HG02973 (cell line): ENCODE data around the gene PLA2G2F.
"Not testable (repeated sequence)": the region's sequence is repeated elsewhere in the genome, so short reads cannot be mapped to it uniquely, and the experiment has no call there.

Experiments used
- ATAC-seq: cut with Tn5 transposase; IDR thresholded peaks from one replicate; pipeline ENCODE4 v1.9.1; 2021; ENCODE audit warnings: moderate library complexity; ENCODE audit not compliant: unreplicated experiment

Gene PLA2G2F

DNA sequence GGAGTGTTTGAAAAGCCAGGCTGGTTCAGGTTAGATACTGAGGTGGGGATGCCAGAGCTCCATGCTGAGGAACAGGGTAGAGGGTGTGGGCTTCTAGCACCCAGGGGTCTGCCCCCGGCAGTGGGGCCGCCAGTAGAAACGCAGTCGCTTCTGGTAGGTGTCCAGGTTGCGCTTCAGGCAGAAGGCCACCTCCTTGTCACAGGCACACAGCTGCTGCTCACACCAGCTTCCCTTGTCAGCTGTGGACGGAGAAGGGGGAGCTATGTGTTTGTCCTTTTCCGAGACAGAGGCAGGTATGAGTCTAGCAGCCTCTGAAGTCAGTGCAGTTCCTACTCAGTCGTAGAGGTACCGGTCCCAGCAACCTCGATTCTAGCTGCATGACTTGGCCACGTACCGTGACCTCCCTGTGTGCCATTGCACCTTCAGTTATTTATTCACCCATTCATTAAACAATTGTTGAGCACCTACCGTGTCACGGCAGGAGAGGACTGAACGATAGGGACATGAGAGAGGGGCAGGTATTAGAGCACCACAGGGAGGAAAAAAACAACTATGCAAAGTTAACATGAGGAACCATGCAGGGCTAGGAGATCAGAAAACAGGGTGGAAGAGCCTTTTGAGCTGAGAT, 25.0 kb upstream of the PLA2G2F start:
- no peak for ATAC-seq

DNA sequence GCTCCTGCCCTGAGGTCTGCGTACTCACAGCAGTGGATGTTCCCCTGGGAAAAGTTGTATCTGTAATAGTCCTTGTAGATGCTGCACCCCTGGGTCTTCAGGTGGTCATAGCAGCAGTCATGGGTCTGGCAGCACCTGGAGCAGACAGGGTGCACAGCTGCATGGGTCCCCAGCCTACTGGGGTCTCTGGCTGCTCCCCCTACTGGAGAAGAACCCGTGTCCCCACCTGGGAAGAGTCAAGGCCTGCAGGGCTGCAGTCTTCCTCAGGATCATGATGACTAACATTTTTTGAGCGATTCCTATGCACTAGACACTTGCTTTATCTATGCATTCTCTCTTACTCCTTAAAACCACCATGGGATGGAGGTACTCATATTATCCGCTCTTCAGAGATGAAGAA, 23.6 kb upstream of the PLA2G2F start:
- no peak for ATAC-seq

- ATAC-seq, result no peak
These were observed 23.2 kb upstream of the PLA2G2F start for GRCh38 chr1:20115916-20116315.

- no peak for ATAC-seq
These were observed 21.9 kb upstream of the PLA2G2F start for GRCh38 chr1:20117236-20117635.

GRCh38 chr1:20119347-20119746, 19.8 kb upstream of the PLA2G2F start, which contains the start of gene PLA2G2D:
Gene PLA2G2D (minus strand): TSS chr1:20119536. CDS start chr1:20119498, 38 bp downstream.
- no peak for ATAC-seq

DNA sequence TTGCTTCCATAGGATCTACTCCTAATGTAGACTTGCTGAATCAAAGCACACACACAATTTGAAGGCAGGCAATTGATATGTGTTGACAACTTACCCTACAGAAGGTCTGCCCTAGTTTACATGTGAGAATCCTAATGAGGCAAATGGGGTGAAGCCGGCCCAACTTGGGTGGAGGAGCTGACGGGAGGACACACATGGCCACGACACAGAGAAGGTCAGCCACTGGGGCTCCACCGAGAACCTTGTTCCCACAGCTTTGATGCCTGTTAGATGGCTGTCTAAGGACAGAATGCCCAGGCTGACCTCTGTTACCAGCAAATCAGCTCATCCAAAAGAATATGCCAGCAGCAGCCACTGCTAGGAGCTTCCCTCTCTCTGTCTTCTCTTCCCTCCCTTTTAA, 18.3 kb upstream of the PLA2G2F start:
- ATAC-seq, result no peak

- no peak for ATAC-seq
These were observed 15.2 kb upstream of the PLA2G2F start for GRCh38 chr1:20123722-20124455.

DNA sequence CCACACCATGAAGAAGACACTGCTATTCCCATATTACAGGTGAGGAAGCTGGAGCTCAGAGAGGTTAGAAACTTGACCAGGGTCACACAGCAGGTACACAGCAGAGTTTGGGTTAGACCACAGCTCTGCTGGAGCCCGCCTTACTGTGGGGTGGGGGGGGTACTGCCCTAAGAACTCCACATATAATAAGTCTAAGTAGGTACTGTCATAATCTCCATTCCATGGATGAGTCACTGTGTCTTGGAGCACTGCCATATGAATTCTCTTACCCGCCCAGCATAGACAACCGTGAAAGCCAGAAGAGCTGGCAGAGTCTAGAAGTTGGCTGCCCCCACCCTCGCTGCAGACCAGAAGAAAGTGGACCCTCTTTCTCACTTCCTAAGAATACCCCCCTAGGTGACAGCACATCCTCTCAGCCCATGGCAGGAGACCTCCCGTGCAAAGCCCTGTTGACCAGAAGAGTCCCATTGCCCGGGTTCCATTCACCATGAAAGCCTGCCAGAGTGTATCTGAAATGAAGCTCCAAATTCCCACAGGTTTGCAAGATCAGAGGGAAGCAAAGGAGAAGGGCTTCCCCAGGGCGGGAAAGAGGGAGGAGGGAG, 14.6 kb upstream of the PLA2G2F start:
- no peak for ATAC-seq

DNA sequence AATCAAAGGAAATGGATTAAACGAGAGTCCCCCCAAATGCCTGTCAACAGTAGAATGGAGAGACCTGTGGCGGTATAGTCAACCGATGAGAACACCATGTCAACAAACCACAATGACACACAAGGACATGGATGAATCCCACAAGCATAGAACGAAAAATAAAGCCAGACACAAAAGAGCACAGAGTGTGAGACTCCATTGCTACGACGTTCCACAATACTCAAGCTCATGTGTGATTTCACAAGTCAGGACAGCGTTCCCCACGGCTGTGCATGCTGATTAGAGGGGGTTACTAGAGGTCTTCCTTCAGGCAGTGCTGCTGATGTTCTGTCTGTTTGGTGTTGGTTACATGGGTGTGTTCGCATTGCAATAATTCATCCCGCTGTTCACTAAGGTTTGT, 14.0 kb upstream of the PLA2G2F start:
- no peak for ATAC-seq

- no peak for ATAC-seq
These were observed 12.9 kb upstream of the PLA2G2F start for GRCh38 chr1:20126041-20126805.

GRCh38 chr1:20126806-20127440, 12.2 kb upstream of the PLA2G2F start:
- no peak for ATAC-seq

- not testable (repeated sequence) for ATAC-seq
These were observed 8.6 kb upstream of the PLA2G2F start for GRCh38 chr1:20130518-20130917.

DNA sequence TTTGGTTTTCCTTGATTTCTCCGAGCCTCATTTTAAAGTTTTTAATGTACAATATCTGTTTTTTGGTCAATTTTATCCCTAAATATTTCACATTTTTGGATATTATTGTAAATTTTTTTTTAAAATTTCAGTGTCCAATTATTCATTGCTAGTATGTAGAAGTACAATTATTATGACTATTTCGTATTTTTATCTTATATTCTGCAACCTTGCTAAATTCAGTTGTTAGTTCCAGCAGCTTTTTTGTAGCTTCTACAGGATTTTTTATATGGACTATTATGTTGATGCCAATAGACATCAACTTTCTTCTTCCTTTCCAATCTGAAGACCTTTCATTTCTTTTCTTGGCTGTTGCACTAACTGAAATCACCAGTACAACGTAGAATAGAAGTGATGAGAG, 4.1 kb upstream of the PLA2G2F start:
- no peak for ATAC-seq

DNA sequence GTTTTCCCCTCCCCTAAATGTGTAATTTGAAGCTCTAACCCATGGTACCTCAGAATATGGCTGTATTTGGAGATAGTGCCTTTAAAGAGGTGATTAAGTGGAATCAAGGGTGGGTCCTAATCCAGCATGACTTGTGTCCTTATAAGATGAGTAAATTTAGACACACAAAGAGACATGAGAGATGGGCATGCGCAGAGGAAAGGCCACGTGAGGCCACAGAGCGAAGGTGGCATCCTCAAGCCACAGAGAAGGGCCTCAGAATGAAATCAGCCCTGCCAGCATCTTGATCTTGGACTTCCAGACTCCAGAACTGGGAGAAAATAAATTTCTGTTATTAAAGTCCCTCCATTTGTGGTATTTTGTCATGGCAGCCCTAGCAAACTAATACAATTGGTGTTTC, 2.9 kb upstream of the PLA2G2F start:
- no peak for ATAC-seq

- ATAC-seq, result no peak
These were observed 2.1 kb upstream of the PLA2G2F start for GRCh38 chr1:20137055-20137454.

GRCh38 chr1:20137604-20138003, 1.5 kb upstream of the PLA2G2F start:
- no peak for ATAC-seq

DNA sequence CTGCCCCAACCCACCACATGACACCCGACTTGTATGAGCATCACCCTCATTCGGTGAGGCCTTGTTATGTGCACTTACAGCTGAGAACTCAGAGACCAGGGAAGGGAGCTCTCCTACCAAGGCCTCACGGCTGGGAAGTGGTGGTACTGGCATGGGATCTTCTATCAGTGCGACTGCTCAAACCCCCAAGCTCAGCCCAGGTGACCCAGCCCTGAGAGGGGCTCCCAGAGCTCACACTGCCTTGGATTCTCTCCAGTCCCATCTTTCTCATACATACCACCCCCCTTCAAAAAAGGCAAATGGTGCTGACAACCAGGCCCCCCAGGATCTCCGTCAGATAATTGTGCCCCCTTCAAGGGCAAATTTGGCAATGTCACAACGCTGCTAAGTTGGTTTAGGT, 777 bp upstream of the PLA2G2F start:
- no peak for ATAC-seq

DNA sequence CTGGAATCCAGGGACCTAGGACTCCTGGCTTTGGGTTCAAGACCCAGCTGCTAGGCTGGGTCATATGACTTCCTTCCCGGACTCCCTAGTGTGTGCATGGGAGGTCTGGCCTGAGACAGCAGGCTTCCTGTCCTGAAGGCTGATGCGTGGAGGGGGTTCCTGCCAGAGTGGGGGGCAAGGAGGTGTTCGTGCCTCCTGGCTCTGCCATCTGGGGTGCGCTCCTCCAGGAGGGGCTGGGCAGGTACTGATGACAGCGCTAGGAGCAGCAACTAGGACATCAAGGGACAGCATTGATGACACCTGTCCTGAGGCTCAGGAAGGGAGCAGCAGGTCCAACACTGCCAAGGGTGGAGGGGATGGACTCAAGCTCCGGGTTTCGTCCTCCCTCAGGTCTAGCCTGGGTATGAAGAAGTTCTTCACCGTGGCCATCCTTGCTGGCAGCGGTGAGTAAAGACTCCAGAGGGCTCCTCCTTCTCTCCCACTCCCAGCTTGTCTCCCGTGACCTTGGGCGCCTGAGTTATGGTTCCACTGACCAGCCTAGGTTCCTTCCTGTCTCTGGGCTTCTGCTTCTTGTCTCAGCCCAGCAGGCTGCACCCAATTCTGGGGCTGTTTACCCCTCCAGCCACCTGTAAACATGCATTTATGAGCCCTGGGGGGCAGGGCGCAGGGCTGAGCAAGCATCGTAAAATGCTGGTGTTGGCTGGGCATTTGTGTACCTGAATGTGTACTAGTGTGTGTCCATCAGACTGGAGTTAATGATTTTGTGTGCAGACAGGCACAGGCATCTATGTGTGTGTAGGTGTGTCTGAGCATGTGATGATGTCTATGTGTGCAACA, 871 bp downstream of the PLA2G2F start:
- ATAC-seq, result no peak

GRCh38 chr1:20141001-20141400, 1.9 kb downstream of the PLA2G2F start:
- ATAC-seq, result no peak

DNA sequence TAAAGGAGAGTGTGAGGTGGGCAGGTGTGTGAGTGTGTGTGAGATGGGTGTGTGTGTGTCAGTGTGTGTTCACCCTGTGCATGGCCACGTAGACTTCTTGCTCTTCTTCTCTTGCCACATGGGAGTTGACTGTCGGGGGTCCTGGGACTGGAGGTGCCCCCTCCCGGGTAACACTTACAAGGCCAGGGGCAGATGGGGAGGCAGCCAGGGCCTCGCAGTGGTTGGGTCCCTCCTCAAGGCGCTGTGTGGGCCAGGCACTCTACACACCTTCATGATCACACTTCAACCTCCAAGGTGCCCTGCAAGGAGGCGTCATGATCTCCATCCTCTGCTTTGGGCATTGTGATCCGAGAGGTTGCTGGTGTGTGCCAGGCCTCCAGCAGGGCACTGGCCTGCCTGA, 2.3 kb downstream of the PLA2G2F start:
- ATAC-seq, result no peak
